Nephron progenitor cell (in vitro differentiated cells): ENCODE measurements around the gene AGK.
"Not testable (repeated sequence)": the region's sequence is repeated elsewhere in the genome, so short reads cannot be mapped to it uniquely, and the experiment has no call there.

ENCODE experiments used
- DNase-seq: peaks from one replicate; pipeline ENCODE4 v3.0.0; 2021
- H3K27ac Mint-ChIP-seq: 2 replicates; pipeline ENCODE4 v1.8.0; 2021; ENCODE audit warnings: mild to moderate bottlenecking, moderate library complexity, mixed read lengths
- H3K27me3 Mint-ChIP-seq: 2 replicates; pipeline ENCODE4 v1.8.0; 2021; ENCODE audit warnings: mild to moderate bottlenecking, low read depth, mixed read lengths; ENCODE audit not compliant: poor library complexity
- H3K36me3 Mint-ChIP-seq: 2 replicates; pipeline ENCODE4 v1.8.0; 2021; ENCODE audit warnings: low read depth, mixed read lengths
- H3K4me1 Mint-ChIP-seq: 2 replicates; pipeline ENCODE4 v1.8.0; 2021; ENCODE audit warnings: mixed read lengths
- H3K4me3 Mint-ChIP-seq: 2 replicates; pipeline ENCODE4 v1.8.0; 2021; ENCODE audit warnings: mild to moderate bottlenecking, moderate library complexity, mixed read lengths
- H3K9me3 Mint-ChIP-seq: 2 replicates; pipeline ENCODE4 v1.8.0; 2021; ENCODE audit warnings: mild to moderate bottlenecking, moderate library complexity, mixed read lengths
- CTCF ChIP-seq: fragments of 200-600 bp; sonication (generic); IDR thresholded peaks from 2 replicates; pipeline ENCODE4 v1.5.0; 2021; ENCODE audit warnings: antibody characterized with exemption

The AGK gene

GRCh38 chr7:141685285-141686023 lies 134.2 kb downstream of the AGK start:
- TF ChIP-seq CTCF: no peak
- no peak for DNase-seq
- H3K4me1 Mint-ChIP-seq: peaks cover 8% of the 10 kb centered on the region
- no peaks in the 10 kb centered on the region for H3K27me3 Mint-ChIP-seq
- no peak overlapping the region for H3K27ac Mint-ChIP-seq
- H3K36me3 Mint-ChIP-seq: peaks cover 67% of the 10 kb centered on the region
- H3K9me3 Mint-ChIP-seq: no peaks in the 10 kb centered on the region
- H3K4me3 Mint-ChIP-seq: no peak overlapping the region

GRCh38 chr7:141686074-141686473 lies 134.9 kb downstream of the AGK start:
- Mint-ChIP-seq H3K4me3 (no peak overlapping the region), H3K9me3 (no peaks in the 10 kb centered on the region), H3K36me3 (peaks cover 61% of the 10 kb centered on the region), H3K4me1 (peaks cover 8% of the 10 kb centered on the region), H3K27ac (no peak overlapping the region), H3K27me3 (no peaks in the 10 kb centered on the region)
- no peak for TF ChIP-seq CTCF
- DNase-seq: no peak

GRCh38 chr7:141686670-141687069 lies 135.5 kb downstream of the AGK start:
- Mint-ChIP-seq H3K9me3 (no peaks in the 10 kb centered on the region), H3K4me3 (no peak overlapping the region), H3K27ac (peak overlapping the region; percentile 6), H3K27me3 (no peaks in the 10 kb centered on the region), H3K36me3 (peaks cover 56% of the 10 kb centered on the region), H3K4me1 (peaks cover 8% of the 10 kb centered on the region)
- TF ChIP-seq CTCF: no peak
- DNase-seq: no peak

- Mint-ChIP-seq H3K4me3 (no peak overlapping the region), H3K27ac (no peak overlapping the region), H3K9me3 (no peaks in the 10 kb centered on the region), H3K27me3 (no peaks in the 10 kb centered on the region), H3K36me3 (peaks cover 44% of the 10 kb centered on the region), H3K4me1 (peaks cover 8% of the 10 kb centered on the region)
- TF ChIP-seq CTCF: no peak
- DNase-seq: no peak
Observed at GRCh38 chr7:141688043-141688442, 136.8 kb downstream of the AGK start.

GRCh38 chr7:141689072-141689825 lies 138.0 kb downstream of the AGK start:
- H3K9me3 Mint-ChIP-seq, DNase-seq, H3K27me3 Mint-ChIP-seq, H3K4me3 Mint-ChIP-seq, H3K4me1 Mint-ChIP-seq: not testable (repeated sequence)
- Mint-ChIP-seq H3K27ac (peak overlapping the region; percentile 55), H3K36me3 (peaks cover 33% of the 10 kb centered on the region)

GRCh38 chr7:141691540-141691939 lies 140.3 kb downstream of the AGK start:
- no peak for TF ChIP-seq CTCF
- Mint-ChIP-seq H3K36me3 (peaks cover 26% of the 10 kb centered on the region), H3K9me3 (no peaks in the 10 kb centered on the region), H3K27me3 (no peaks in the 10 kb centered on the region), H3K27ac (no peak overlapping the region), H3K4me3 (no peak overlapping the region), H3K4me1 (peaks cover 29% of the 10 kb centered on the region)
- DNase-seq: no peak
